ENCODE results near the gene TBPL1. TPM values are rescaled to one million over a fixed set of nuclear protein-coding genes. Genes with fewer than 3 reads are reported as not detected.
"Not testable (repeated sequence)": the region's sequence is repeated elsewhere in the genome, so short reads cannot be mapped to it uniquely, and the experiment has no call there.

Gene TBPL1
- total RNA-seq, 1 donor from 2014 or later, result 34.3 TPM

- DNase-seq (ENCODE audit: low read depth in 2 of 2), result peak; percentile 64 to 84
These were observed 20.3 kb downstream of the TBPL1 start for GRCh38 chr6:133973109-133973971.

- DNase-seq (ENCODE audit: low read depth in 2 of 2), result peak; percentile 76 to 77
These were observed 25.2 kb downstream of the TBPL1 start for GRCh38 chr6:133977983-133978895.

- DNase-seq (ENCODE audit: low read depth in 2 of 2), result peak in 1 of 2 donors; percentile 12
These were observed 25.8 kb downstream of the TBPL1 start for GRCh38 chr6:133978896-133979240.

GRCh38 chr6:133979269-133979963, 26.4 kb downstream of the TBPL1 start:
- not testable (repeated sequence) for DNase-seq (ENCODE audit: low read depth in 2 of 2)

GRCh38 chr6:133980168-133980567, 27.1 kb downstream of the TBPL1 start:
- no peak for DNase-seq (ENCODE audit: low read depth in 2 of 2)

- no peak for DNase-seq (ENCODE audit: low read depth in 2 of 2)
These were observed 30.3 kb downstream of the TBPL1 start for GRCh38 chr6:133983099-133983939.

- no peak for DNase-seq (ENCODE audit: low read depth in 2 of 2)
These were observed 32.9 kb downstream of the TBPL1 start for GRCh38 chr6:133985970-133986369.

- no peak for DNase-seq (ENCODE audit: low read depth in 2 of 2)
These were observed 33.9 kb downstream of the TBPL1 start for GRCh38 chr6:133986942-133987341.

GRCh38 chr6:133989525-133989924, 36.5 kb downstream of the TBPL1 start:
- peak in 1 of 2 donors; percentile 27 for DNase-seq (ENCODE audit: low read depth in 2 of 2)

GRCh38 chr6:133990321-133990720, 37.3 kb downstream of the TBPL1 start:
- no peak for DNase-seq (ENCODE audit: low read depth in 2 of 2)

- peak; percentile 58 to 60 for DNase-seq (ENCODE audit: low read depth in 2 of 2)
These were observed 38.1 kb downstream of the TBPL1 start for GRCh38 chr6:133991096-133991593.

- no peak for DNase-seq (ENCODE audit: low read depth in 2 of 2)
These were observed 40.1 kb downstream of the TBPL1 start for GRCh38 chr6:133992992-133993680.

GRCh38 chr6:133995296-133995695, 42.3 kb downstream of the TBPL1 start:
- DNase-seq (ENCODE audit: low read depth in 2 of 2), result no peak

GRCh38 chr6:133995758-133996157, 42.7 kb downstream of the TBPL1 start:
- no peak for DNase-seq (ENCODE audit: low read depth in 2 of 2)

GRCh38 chr6:133997267-133997666, 44.2 kb downstream of the TBPL1 start:
- DNase-seq (ENCODE audit: low read depth in 2 of 2), result no peak

GRCh38 chr6:133999305-133999704, 46.3 kb downstream of the TBPL1 start:
- DNase-seq (ENCODE audit: low read depth in 2 of 2), result no peak

- DNase-seq (ENCODE audit: low read depth in 2 of 2), result no peak
These were observed 47.4 kb downstream of the TBPL1 start for GRCh38 chr6:134000443-134000842.

- DNase-seq (ENCODE audit: low read depth in 2 of 2), result no peak
These were observed 49.8 kb downstream of the TBPL1 start for GRCh38 chr6:134002821-134003220.

GRCh38 chr6:134003542-134003951, 50.5 kb downstream of the TBPL1 start:
- peak in 1 of 2 donors; percentile 51 for DNase-seq (ENCODE audit: low read depth in 2 of 2)

- peak in 1 of 2 donors; percentile 56 for DNase-seq (ENCODE audit: low read depth in 2 of 2)
These were observed 51.7 kb downstream of the TBPL1 start for GRCh38 chr6:134004714-134005113.

Measured in lung microvascular endothelial cell (primary cell).